HG02642 (cell line): Measurements from ENCODE around the gene NOS3.

Experiments
- ATAC-seq: cut with Tn5 transposase; IDR thresholded peaks from one replicate; pipeline ENCODE4 v1.9.1; 2021; ENCODE audit warnings: mild to moderate bottlenecking; ENCODE audit not compliant: unreplicated experiment, poor library complexity

Gene NOS3

GRCh38 chr7:150951521-150951920 lies 39.3 kb upstream of the NOS3 start:
- ATAC-seq: no peak

DNA sequence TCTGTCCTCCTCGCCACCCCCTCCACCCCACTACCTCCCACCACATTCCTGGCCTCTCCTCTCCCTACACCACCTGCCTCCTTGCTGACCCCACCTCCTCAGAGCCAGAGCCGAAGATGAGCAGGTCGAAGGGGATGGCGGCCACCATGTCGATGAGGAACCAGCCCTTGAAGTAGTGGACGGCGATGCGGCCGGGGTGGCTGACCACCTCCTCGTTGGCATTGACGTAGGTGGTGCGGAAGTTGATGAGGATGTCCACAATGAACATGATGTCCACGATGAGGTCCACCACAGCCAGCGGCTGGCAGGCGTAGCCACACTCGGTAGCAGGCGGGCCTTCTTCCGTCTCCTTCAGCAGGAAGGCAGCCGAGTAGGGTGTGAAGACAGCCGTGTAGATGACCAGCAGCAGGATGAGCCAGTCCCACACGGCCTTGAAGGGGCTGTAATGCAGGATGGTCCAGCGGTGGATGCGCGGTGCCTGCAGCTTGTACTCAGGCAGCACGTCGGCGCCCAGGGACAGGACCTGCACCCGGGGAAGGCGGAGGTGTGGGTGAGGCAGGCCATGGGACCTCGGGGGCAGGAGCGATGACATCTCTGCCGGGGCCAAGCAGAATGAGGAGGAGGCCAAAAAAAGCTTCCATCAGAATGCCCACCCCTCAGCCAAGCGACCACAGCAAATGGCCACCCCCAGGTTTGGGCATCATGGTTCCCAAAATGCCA lies 38.3 kb upstream of the NOS3 start:
- ATAC-seq: no peak

DNA sequence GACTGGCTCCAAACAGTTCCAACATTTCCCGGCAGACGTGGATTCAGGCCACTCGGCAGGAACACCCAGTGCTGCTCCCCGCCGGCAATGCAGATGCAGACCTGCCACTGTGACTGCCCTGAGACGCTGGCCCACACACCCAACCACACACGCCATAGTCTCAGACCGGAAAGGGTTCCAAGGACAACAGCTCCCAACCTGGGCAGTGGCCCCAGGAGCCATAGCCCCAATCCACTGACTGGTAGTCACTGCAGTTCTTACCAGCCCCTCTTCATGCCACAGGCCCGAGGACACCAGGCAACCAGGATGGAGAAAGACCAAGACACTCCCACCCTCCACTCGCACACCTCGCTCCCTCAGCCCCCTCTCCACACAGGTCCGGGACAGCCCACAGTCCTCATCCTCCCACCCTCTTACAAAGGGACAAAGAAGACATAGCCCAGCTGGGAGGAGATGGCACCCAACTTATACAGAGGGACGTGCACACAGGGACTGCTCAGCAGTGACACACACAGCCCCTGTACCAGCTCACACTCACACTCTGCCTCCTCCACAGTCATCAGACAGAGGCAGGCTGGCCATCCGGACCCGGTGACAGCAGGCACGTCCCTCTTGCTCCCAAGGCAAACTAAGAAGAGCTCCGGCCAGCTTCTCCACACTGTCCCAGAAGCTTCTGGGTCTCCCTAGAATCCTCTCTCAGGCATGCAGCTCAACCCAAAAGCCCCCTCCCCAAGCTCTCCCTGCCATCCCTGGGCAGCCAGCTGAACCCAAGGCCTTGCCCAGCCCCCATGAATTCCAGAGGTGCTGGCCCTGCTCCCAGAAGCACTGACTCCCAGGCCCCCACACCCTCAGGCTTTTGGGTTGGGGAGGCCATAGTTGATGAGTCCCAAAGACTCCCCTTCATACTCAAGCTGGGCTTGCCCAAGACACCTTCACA lies 37.5 kb upstream of the NOS3 start:
- ATAC-seq: no peak

DNA sequence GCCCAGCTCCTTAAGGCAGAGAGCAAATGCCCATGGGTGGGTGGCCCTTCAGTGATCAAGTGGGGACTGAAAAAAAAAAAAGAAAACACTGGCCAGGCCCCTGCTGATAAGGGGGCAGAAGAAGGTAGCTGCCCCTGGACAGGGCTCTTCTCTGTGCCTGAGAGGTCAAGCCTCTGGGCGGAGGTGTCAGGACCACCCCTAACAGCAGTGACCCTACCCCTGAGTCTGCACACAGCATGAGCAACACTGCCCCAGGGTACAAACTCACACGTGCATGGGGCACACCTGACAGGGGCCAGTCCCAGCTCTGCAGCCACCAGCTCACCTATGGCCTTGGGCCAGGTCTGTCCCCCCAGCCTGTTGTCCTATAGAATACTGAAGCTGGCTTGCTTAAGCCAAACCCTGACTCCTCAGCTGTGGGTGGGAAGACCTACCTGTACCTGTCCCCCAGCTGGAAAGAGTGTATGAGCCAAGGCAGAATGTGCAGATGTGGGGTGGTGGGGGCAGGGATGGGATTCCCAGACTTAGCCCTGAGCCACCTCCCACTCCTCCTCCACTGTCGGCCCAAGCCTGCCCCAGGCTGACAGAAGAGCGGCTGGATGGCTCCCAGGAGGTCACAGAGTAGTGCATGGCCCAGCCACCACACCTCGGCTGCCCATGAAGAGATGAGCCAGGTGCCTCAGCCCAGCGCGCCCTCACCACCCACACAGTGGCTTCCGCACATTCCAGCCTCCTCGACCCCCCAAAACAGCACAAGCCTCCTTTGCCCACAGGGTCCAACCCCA lies 36.4 kb upstream of the NOS3 start:
- no peak for ATAC-seq

DNA sequence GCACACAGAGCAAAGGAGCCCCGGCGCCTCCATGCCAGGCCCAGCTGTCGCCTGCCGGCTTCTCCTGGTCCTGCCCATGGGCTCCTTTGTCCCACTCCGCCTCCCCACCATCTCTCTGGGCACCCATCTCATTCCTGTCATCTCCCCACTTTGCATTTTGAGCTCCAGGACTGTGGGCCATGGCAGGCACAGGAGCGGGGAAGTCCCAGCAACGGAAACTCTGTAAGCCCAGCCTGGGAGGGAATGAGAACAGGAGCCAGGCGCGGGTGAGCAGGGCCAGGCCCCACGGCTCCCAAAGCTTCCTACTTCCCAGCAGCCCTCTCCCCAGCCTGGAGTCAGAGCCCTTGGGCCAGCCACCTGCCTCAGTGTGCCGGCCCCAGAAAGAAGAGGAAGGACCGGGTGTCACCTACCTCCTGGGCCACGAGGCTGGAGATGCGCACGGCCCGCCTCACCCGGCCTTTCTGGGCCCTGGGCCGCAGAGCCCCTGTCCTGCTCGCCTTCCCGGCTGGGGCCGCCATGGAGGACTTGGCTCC lies 35.8 kb upstream of the NOS3 start:
- ATAC-seq: no peak

DNA sequence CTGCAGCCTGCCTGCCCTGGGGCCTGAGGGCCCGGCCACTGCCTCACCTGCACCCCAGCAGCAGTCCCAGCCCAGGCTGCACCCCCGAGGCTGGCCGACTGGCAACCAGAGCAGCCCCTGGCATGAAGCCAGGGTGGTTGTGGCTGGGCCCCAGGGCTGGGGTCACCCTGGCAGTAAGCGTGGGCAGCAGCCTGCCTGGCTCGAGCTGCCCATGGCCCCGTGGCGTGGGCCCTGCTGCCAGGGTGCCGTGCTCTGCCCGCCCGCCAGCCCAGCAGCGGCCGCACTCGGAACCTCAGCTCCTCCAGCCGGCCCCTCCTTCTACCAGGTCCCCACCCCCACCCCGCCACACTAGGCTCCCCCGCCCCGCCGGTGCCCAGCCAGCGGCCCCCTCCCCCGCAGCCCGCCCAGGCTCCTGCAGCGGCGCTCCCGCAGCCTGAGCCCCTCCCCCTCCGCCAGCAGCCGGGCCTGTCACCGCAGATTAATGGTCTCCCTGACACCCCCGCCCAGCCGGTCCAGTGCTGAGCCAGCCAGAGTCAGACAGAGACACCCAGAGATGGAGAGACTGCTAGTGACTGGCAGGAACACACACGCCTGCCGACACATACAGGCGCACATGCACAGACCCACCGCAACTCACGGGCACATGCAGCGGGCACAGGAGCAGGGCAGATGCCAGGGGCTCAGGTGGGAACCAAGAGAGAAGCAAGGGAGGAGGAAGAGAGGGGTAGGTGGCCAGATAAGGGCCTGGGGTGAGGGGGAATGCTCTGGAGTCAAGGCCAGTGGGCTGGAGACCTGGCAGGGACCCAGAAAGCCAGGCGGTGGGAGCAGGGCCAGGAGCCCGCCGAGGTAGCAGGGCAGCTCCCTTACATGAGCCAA lies 35.1 kb upstream of the NOS3 start:
- no peak for ATAC-seq

DNA sequence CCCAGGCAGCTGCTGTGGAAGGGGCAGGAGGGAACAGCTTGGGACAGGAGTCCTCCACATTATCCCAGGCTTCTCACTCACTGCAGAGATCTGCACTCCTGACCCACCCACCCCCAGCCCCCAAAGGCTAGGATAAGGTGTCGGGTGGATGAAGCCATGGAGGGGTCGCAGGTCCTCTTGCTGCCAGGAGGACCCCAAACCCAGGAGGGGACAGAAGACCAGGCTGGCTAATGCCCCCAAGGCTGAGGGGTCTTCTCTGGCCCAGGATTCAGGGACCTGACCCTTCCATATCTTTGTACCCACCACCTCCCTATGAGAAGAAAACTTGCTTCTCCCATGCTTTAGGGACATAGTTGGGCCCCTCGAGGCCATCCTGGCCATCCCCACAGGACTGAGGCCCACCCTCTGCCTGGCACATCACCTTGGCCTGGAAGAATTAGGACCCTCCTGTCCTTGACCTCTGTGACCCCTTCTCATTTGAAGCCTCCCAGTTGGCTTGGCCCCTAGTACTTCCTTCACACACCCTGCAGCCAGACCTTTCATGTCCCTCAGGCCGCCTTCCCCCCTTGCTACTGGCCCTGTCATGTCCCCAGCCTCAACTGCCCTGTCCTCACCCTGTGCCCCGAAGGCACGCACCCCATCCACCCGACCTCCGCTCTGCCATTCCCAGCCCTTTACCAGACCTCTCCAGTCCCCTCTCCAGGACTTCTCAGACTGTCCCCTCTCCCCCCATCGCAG lies 34.3 kb upstream of the NOS3 start:
- no peak for ATAC-seq

DNA sequence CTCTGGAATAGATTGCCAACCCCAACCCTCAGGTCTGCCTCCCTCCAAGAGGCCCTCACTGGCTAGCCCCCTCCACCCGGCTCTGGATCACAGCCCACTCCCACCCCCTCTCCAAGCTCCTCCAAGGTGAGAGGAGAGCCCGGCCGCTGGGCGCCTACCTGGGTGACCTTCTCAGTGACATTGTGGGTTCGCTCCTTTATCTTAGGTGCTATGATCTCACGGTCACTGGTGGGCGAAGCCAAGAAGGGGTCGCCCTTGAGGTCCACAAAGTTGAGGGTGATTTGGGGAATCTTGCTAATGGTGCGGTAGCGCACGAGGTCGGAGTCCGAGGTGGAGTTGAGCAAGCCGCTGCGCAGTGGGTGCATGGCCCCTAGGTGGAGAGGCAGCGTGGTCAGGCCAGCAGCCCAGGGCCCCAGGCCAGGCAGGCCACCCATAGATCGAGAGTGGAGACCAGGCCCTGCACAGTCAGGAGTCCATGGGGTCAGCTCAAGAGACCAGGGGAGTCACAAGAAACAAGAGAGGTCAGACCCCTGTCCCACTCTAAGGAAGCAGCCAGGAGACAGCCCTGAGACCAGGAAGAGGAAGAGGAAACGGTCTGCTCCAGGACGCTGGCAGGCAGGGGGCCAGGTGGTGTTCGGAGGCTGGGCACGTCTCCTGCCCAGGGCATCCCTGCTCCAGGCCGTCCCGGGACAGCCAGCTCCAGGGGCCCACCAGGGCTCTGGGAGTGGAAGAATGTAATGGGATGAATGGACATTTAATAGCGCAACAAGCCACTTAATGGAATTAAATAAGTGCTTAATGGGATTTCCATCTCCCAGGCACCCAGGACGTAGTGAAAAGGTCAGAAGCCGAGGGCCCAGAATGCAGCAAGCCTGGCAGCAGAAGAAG lies 33.4 kb upstream of the NOS3 start:
- no peak for ATAC-seq

DNA sequence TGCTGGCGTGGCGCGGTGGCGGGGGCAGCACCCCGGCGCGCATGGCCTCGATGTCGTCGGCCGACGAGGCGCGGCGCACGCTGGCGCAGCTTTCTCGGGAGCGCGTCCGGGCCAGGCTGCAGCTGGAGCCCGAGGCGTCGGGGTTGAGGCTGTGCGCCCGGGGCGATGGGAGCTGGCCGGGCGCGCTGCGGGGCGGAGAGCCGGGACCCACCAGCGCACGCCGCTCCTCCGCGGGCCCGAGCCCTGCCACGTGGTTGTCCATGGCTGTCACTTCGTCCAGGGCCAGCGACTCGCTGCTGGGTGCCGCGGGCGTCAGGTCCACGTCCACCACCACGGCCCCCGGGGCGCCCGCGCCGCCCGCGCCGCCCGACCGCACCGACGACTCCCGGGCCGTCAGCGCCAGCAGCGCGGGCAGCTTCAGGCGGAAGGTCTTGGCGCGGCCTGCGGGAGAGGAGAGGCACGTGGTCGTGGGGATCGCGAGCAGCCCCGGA lies 32.7 kb upstream of the NOS3 start:
- no peak for ATAC-seq

- ATAC-seq: no peak
Observed at GRCh38 chr7:150958597-150958996, 32.2 kb upstream of the NOS3 start.

- no peak for ATAC-seq
Observed at GRCh38 chr7:150959081-150959480, 31.7 kb upstream of the NOS3 start.

- no peak for ATAC-seq
Observed at GRCh38 chr7:150959739-150960734, 30.8 kb upstream of the NOS3 start.

GRCh38 chr7:150961510-150962289 lies 29.1 kb upstream of the NOS3 start:
- ATAC-seq: no peak

- no peak for ATAC-seq
Observed at GRCh38 chr7:150962290-150962552, 28.6 kb upstream of the NOS3 start.

DNA sequence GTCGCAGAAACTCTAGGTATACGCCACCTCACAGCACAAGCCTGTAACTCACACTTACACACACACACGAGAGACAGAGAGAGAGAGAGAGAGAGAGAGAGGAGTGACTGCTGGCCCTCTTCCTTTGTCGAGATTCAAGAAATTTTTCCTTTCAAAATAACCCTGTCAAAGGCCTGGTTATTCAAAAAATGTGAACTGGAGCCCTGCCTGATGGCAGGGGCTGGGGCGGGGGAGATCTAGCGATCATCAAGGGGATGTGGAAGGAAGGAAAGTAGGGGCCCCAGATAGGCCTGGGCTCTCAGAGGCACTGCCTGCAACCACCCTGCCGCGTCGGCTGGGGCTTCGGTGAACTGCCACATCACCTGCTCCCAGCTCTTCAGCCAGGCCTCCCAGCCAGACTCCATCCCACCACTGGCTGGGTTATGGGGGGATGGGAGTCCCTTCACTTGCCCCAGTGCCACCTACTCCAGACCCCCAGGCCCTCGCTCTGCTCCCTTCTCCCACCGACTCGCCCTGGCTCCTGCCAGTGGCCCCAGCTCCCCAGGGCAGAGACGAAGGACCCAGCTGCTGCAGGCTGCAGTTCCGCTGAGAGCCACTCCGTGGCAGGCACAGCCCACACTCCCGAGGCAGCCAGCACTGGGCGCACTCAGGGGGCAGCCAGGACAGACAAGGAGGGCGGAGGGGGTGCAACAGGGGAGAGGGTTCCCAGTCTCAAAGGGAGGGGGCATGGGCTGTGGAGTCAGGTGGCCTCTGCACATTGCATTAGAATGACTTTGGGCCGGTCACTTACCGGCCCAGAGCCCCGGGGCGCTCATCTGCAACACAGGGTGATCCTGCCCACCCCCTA lies 28.0 kb upstream of the NOS3 start:
- peak; percentile 77 for ATAC-seq
